Choroid plexus epithelial cell (primary cell): ENCODE measurements around the gene SND1.
A peak's percentile ranks its signal among the peaks of the same experiment; 100 is the strongest.

Experiments
- DNase-seq: peaks from one replicate; pipeline ENCODE4 v3.0.0-alpha.2; 2010; ENCODE audit warnings: low read depth
- H3K4me3 ChIP-seq: 2 replicates; pipeline ENCODE4 v1.5.1; 2011; ENCODE audit warnings: low read depth, mild to moderate bottlenecking, control low read depth, low read length, moderate library complexity
- TF ChIP-seq, protein P1 (sequence below): conservative IDR thresholded peaks from 2 replicates; pipeline ENCODE4 v1.5.1; 2011; ENCODE audit warnings: low read depth, mild to moderate bottlenecking, control low read depth, inconsistent platforms, low read length, moderate library complexity

SND1 gene

DNA sequence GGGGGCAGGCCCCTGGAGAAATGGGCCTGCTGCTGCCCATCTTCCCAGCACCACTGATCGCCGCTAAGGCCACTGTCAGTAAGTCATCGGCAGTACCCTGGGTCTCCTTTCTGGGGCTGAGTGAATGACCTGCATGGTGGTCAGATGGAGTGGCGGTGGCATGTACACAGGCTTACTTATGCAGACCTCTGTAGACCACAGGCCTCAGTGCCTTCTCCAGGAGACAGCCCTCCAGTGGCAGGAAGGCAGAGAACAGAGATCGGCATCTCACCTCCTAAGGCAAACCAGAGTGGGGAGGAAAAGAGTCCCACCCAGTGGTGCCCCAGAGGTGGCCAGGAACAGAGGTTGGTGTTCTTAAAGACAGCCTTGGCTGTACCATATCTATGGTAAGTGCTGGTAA lies 402.0 kb downstream of the SND1 start:
- no peak overlapping the region for H3K4me3 ChIP-seq
- DNase-seq: no peak

DNA sequence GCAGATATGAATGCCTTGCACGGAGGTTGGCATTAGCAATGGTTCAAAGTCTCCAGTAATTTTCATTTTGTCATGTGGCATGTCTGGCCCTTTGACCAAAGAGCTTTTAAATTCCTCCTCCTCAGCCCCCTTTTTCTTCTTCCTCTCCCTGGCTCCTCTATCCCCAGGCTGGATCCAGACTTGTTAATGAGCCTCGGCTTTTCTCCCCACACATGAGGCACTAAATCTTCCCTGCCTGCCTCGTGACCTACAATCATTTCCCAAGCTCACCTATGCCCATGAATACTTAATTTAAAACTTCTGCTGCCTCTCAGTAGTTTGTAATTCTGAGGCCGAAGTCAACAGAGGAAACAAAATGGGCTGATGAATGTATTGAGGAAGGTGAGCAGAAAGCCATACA lies 402.5 kb downstream of the SND1 start:
- DNase-seq: no peak
- H3K4me3 ChIP-seq: no peak overlapping the region
- TF ChIP-seq, protein P1, sequence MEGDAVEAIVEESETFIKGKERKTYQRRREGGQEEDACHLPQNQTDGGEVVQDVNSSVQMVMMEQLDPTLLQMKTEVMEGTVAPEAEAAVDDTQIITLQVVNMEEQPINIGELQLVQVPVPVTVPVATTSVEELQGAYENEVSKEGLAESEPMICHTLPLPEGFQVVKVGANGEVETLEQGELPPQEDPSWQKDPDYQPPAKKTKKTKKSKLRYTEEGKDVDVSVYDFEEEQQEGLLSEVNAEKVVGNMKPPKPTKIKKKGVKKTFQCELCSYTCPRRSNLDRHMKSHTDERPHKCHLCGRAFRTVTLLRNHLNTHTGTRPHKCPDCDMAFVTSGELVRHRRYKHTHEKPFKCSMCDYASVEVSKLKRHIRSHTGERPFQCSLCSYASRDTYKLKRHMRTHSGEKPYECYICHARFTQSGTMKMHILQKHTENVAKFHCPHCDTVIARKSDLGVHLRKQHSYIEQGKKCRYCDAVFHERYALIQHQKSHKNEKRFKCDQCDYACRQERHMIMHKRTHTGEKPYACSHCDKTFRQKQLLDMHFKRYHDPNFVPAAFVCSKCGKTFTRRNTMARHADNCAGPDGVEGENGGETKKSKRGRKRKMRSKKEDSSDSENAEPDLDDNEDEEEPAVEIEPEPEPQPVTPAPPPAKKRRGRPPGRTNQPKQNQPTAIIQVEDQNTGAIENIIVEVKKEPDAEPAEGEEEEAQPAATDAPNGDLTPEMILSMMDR: no peak

More for the DNA sequence above, 402.0 kb downstream of the SND1 start:
- TF ChIP-seq, protein P1: no peak

DNA sequence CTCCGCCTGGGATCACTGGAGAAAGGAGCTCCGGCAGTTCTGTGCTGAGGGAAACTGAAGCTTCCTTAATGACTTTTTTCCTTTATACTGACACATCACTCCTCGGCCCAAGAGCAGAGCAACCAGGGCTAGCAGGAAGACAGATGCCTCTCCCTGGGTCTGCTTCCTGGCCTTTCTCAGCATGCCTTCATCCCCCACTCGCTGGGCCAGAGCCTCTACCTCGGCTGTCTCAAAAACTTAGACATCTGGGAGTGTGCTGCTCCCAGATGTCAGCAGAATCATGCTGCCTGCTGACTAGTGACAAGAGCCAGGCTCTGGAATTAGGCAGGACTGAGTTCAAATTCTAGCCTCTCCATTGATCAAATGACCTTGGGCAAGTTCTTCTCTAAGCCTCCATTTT lies 403.6 kb downstream of the SND1 start:
- DNase-seq: peak; percentile 63
- TF ChIP-seq, protein P1: no peak
- H3K4me3 ChIP-seq: no peak overlapping the region

DNA sequence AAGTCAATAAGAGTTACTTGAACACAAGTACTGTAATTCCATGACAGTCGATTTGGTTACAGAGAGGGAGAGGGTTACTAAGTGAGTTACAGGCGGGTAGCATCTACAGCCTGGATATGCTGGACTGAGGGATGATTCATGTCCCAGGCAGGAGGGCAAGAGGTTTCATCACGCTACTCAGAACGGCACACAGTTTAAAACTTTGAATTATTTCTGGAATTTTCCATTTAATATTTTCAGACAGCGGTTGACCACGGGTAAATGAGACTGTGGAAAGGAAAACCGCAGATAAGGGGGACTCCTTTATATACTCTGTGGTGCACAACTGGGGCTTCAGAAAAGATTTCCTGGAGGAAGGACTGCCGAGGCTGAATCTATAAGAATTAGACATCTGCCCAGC lies 404.9 kb downstream of the SND1 start:
- no peak overlapping the region for H3K4me3 ChIP-seq
- peak; percentile 92 for DNase-seq
- TF ChIP-seq, protein P1: no peak

DNA sequence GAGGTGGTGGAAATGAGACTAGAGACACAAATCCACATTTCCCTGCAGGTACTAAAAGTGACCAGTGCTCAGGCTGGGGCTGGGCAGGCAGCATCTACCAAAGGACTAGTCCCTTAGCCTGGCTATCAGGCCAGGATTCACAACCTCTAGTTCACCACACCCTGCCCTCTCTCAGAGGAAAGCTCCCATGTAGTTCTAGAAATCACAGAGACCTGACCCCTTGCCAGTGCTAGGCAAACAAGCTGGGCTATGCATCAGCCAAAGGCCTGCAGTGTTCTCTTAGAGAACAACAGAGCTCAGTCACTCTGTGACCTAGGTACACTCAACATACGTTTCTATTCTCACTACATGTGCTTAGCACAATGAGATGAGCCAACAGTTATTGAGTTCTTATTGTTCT lies 405.9 kb downstream of the SND1 start:
- TF ChIP-seq, protein P1: no peak
- no peak for DNase-seq
- H3K4me3 ChIP-seq: no peak overlapping the region

DNA sequence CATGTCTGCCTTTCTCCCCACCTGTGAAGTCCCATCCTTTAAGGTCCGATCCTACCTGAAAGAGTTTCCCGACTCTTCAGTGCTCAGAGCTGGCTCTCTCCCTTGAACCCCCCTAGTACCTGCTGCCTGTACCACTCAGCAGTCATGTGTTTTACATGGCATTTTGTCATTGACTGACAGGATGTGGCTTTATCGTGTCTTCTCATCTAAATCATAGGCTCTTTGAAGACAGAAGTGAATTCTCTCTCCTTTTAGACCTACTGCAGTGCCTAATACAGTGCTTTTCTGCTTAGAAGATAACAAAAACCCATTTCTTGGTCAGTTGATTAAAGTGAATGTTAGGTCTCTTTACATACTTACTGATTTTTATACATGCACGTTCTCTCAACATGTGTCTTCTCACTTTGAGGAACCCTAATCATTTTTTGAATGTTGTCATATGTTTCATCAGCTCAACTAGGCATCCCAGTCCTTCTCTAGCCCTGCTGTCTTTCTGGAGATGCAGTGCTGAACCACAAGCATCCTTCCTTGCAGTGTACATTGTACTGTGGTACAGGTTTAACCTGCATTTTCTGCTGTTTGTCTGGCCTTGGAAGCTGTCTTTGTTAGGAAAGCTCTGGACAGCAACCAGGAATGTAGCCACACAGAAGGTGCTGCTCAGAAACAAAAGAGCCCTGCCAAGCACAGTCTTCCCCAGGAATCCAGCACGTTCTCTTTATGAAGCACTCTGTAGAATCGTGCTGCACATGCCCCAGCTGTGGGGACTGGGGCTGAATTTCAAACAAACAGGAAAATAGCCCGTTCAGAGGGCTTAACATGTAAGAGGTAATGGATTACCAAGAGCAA lies 407.4 kb downstream of the SND1 start:
- DNase-seq: no peak
- TF ChIP-seq, protein P1: no peak
- no peak overlapping the region for H3K4me3 ChIP-seq

DNA sequence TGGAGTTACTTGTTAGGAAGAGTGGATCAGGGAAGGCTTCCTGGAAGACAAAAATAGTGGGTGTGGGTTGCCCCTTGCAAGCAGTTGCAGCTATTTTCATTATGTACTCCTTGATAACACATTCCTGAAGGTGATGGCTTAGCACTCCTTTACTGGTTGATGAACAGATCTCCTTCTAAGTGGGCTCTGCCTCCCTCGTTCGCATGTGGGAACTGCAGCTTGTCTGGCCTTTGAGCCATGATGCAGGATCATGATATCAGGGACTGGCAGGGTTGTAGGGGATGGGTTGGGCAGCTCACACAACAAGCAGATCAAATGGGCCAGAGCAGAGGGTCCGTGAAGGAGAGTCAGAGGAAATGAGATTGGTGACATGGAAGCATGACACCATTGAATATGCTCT lies 408.0 kb downstream of the SND1 start:
- TF ChIP-seq, protein P1: peak; percentile 9
- H3K4me3 ChIP-seq: no peak overlapping the region

More for the DNA sequence above, 408.0 kb downstream of the SND1 start:
- no peak for DNase-seq
